Measurements from ENCODE around the gene FCHO2.
A peak's percentile ranks its signal among the peaks of the same experiment; 100 is the strongest.

The FCHO2 gene

GRCh38 chr5:72917371-72917776, 38.5 kb upstream of the FCHO2 start:
- Histone ChIP-seq H3K79me2 (ENCODE audit: control insufficient read depth, low read length) (no peaks in the 10 kb centered on the region), H3K4me3 (ENCODE audit: low read length) (no peak overlapping the region), H3K4me2 (ENCODE audit: low read length) (no peak overlapping the region), H3K9me3 (ENCODE audit: control insufficient read depth, insufficient read depth, low read length) (no peaks in the 10 kb centered on the region), H3K27ac (ENCODE audit: low read depth, low read length) (no peak overlapping the region), H3K27me3 (ENCODE audit: control insufficient read depth, low read length) (peaks cover 7% of the 10 kb centered on the region; the same call in 1 of the 2 replicates), H3F3A (ENCODE audit: control insufficient read depth, insufficient read depth) (peaks cover 37% of the 10 kb centered on the region), H4K20me1 (ENCODE audit: control insufficient read depth, insufficient read depth, low read depth, low read length) (no peaks in the 10 kb centered on the region), H3K9me2 (replicated peaks; ENCODE audit: control insufficient read depth, low read length) (no peaks in the 10 kb centered on the region), H3K36me3 (ENCODE audit: control insufficient read depth, low read length) (no peaks in the 10 kb centered on the region), H3K4me1 (ENCODE audit: control insufficient read depth, low read length) (no peaks in the 10 kb centered on the region)
- TF ChIP-seq EZH2phosphoT487 (IDR thresholded peaks at IDR 0.05; ENCODE audit: borderline replicate concordance, low read length) (no peak), CTCF (IDR thresholded peaks at IDR 0.05; ENCODE audit: low read depth, low read length, poor library complexity, severe bottlenecking) (no peak)

GRCh38 chr5:72920690-72921502, 34.9 kb upstream of the FCHO2 start:
- H3K27ac ChIP-seq (ENCODE audit: low read depth, low read length) = no peak overlapping the region

GRCh38 chr5:72921886-72922285, 34.0 kb upstream of the FCHO2 start:
- H3K79me2 ChIP-seq (ENCODE audit: control insufficient read depth, low read length) = no peaks in the 10 kb centered on the region
- H3K27me3 ChIP-seq (ENCODE audit: control insufficient read depth, low read length) = peaks cover 7% of the 10 kb centered on the region; the same call in 1 of the 2 replicates
- no peak overlapping the region for H3K4me2 ChIP-seq (ENCODE audit: low read length)
- H3F3A ChIP-seq (ENCODE audit: control insufficient read depth, insufficient read depth) = peaks cover 13% of the 10 kb centered on the region; the same call in 1 of the 2 replicates
- no peak overlapping the region for H3K27ac ChIP-seq (ENCODE audit: low read depth, low read length)
- no peaks in the 10 kb centered on the region; the same call in 1 of the 2 replicates for H3K9me3 ChIP-seq (ENCODE audit: control insufficient read depth, insufficient read depth, low read length)
- TF ChIP-seq EZH2phosphoT487 (IDR thresholded peaks at IDR 0.05; ENCODE audit: borderline replicate concordance, low read length) (no peak), CTCF (IDR thresholded peaks at IDR 0.05; ENCODE audit: low read depth, low read length, poor library complexity, severe bottlenecking) (no peak)
- no peak overlapping the region for H3K4me3 ChIP-seq (ENCODE audit: low read length)
- H4K20me1 ChIP-seq (ENCODE audit: control insufficient read depth, insufficient read depth, low read depth, low read length) = no peaks in the 10 kb centered on the region
- no peaks in the 10 kb centered on the region for H3K36me3 ChIP-seq (ENCODE audit: control insufficient read depth, low read length)
- no peaks in the 10 kb centered on the region for H3K4me1 ChIP-seq (ENCODE audit: control insufficient read depth, low read length)
- H3K9me2 ChIP-seq (replicated peaks; ENCODE audit: control insufficient read depth, low read length) = no peaks in the 10 kb centered on the region

More at GRCh38 chr5:72920690-72921502, 34.9 kb upstream of the FCHO2 start:
- Histone ChIP-seq H4K20me1 (ENCODE audit: control insufficient read depth, insufficient read depth, low read depth, low read length) (no peaks in the 10 kb centered on the region), H3K9me3 (ENCODE audit: control insufficient read depth, insufficient read depth, low read length) (no peaks in the 10 kb centered on the region; the same call in 1 of the 2 replicates), H3K36me3 (ENCODE audit: control insufficient read depth, low read length) (no peaks in the 10 kb centered on the region), H3K4me3 (ENCODE audit: low read length) (no peak overlapping the region), H3K4me2 (ENCODE audit: low read length) (no peak overlapping the region), H3F3A (ENCODE audit: control insufficient read depth, insufficient read depth) (peaks cover 16% of the 10 kb centered on the region; the same call in 1 of the 2 replicates), H3K27me3 (ENCODE audit: control insufficient read depth, low read length) (peaks cover 7% of the 10 kb centered on the region; the same call in 1 of the 2 replicates), H3K9me2 (replicated peaks; ENCODE audit: control insufficient read depth, low read length) (no peaks in the 10 kb centered on the region), H3K4me1 (ENCODE audit: control insufficient read depth, low read length) (no peaks in the 10 kb centered on the region), H3K79me2 (ENCODE audit: control insufficient read depth, low read length) (no peaks in the 10 kb centered on the region)
- no peak for TF ChIP-seq EZH2phosphoT487 (IDR thresholded peaks at IDR 0.05; ENCODE audit: borderline replicate concordance, low read length)
- peak; percentile 34 for TF ChIP-seq CTCF (IDR thresholded peaks at IDR 0.05; ENCODE audit: low read depth, low read length, poor library complexity, severe bottlenecking)

Data from DOHH2 (cell line).